HG03571 (cell line): ENCODE measurements around the gene AGO1.
A peak's percentile ranks its signal among the peaks of the same experiment; 100 is the strongest.
"Not testable (repeated sequence)": the region's sequence is repeated elsewhere in the genome, so short reads cannot be mapped to it uniquely, and the experiment has no call there.

Experiments used
- ATAC-seq: cut with Tn5 transposase; IDR thresholded peaks from one replicate; pipeline ENCODE4 v1.9.1; 2021; ENCODE audit not compliant: unreplicated experiment

Gene AGO1

GRCh38 chr1:35869245-35869950 lies 13.6 kb upstream of the AGO1 start:
- ATAC-seq: not testable (repeated sequence)

GRCh38 chr1:35870651-35871309 lies 12.2 kb upstream of the AGO1 start:
- no peak for ATAC-seq

GRCh38 chr1:35873243-35873750 lies 9.7 kb upstream of the AGO1 start:
- no peak for ATAC-seq

- ATAC-seq: not testable (repeated sequence)
Observed at GRCh38 chr1:35874115-35874514, 8.9 kb upstream of the AGO1 start.

DNA sequence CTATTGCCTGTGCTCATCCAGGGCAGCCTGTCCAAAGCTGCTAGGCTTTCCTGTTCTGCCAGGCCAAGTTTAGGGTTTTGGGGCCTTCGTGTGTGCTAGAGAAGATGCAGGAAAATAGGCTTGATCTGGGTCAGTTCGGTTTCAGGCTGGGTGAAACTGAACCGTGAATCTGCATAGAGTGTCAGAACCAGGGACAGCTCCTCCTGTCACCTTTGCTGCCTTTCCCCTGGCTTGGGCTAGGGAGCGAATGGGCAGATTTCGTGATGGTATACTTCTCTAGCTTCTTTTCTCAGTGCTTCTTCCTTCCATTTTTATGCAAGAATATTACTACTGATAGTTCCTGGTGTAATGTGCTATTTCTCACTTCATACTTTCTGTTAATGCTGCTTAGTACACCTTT lies 6.0 kb upstream of the AGO1 start:
- ATAC-seq: no peak

DNA sequence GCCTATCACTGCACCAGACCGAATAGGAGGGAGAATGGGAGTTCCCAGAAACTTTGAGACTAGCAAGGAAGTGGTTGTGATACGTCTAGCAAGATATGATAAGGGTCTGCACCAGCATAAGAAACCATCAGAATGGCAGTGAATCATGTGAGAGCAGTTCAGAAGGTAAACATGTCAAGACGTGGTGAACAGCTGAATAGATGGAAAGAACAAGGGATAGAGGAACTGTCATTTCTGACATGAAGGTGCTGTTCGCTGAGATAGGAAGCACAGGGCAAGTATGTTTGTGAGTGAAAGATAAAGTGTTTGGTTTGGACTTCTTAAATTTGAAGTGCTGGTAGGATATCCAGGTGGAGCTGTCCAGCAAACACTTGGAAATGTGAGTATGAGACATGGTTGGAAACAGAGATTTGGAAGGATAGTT lies 1.1 kb upstream of the AGO1 start:
- no peak for ATAC-seq

- no peak for ATAC-seq
Observed at GRCh38 chr1:35882586-35882944, 444 bp upstream of the AGO1 start.

- no peak for ATAC-seq
Observed at GRCh38 chr1:35883635-35884101, 659 bp downstream of the AGO1 start.

DNA sequence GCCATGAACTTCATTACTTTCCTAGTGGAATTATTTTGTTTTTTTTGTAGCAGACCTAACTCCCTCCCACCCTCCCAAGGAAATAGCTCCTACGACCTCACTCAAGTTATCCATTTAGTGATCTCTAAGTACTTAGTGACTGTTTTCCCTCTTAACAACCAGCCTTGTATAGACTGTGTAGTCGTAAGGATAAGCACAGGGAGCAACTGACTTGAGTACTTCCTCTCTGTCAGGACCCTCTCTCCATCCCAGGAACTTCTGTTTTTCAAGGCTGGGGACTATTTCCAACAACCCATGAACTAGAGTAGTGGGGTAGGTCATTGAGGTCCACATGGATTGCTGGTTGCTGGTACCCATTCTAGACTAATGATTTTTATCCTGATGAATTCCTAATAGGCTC lies 1.9 kb downstream of the AGO1 start:
- no peak for ATAC-seq

GRCh38 chr1:35885961-35886558 lies 3.1 kb downstream of the AGO1 start:
- no peak for ATAC-seq

GRCh38 chr1:35886577-35887431 lies 3.8 kb downstream of the AGO1 start:
- ATAC-seq: no peak

- ATAC-seq: no peak
Observed at GRCh38 chr1:35887508-35887907, 4.5 kb downstream of the AGO1 start.

- no peak for ATAC-seq
Observed at GRCh38 chr1:35888255-35888654, 5.2 kb downstream of the AGO1 start.

DNA sequence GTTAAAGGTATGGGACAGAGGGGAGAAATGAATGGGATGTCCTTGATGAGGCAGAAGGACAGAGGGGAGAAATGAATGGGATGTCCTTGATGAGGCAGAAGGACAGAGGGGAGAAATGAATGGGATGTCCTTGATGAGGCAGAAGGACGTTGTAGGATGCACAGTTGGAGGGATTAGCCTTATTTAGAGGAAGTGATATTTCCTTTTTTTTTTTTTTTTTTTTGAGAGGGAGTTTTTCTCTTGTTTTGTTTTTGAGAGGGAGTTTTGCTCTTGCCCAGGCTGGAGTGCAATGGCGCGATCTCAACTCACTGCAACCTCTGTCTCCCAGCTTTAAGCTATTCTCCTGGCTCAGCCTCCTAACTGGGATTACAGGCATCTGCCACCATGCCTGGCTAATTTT lies 6.0 kb downstream of the AGO1 start:
- not testable (repeated sequence) for ATAC-seq

DNA sequence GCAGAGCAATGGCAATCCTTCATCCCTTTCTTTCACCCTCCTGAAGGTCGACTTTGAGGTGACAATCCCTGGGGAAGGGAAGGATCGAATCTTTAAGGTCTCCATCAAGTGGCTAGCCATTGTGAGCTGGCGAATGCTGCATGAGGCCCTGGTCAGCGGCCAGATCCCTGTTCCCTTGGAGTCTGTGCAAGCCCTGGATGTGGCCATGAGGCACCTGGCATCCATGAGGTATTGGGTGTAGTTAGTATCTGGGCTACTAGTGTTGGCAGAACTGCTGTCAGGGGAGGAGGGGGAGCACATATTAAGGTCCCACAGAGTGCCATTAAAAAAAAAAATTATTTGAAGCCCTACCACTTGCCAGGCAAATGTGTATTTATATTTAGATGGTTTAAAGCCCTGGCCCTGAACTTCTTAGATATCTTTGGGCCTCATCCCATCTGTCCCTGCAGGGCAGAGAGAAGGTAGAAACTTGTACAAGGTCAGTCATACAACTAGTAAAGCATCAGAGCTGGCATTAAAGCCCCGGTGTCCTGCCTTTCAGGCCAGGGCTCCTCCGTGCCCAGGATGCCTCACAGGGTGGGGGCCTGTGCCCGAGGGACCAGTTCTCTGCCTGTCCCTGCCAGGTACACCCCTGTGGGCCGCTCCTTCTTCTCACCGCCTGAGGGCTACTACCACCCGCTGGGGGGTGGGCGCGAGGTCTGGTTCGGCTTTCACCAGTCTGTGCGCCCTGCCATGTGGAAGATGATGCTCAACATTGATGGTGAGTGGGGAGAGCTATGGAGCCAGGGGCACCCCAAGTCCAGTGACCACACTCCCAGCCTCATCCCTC lies 10.3 kb downstream of the AGO1 start:
- no peak for ATAC-seq

- peak; percentile 74 for ATAC-seq
Observed at GRCh38 chr1:35894183-35894582, 11.2 kb downstream of the AGO1 start.

- ATAC-seq: no peak
Observed at GRCh38 chr1:35894656-35895055, 11.6 kb downstream of the AGO1 start.

DNA sequence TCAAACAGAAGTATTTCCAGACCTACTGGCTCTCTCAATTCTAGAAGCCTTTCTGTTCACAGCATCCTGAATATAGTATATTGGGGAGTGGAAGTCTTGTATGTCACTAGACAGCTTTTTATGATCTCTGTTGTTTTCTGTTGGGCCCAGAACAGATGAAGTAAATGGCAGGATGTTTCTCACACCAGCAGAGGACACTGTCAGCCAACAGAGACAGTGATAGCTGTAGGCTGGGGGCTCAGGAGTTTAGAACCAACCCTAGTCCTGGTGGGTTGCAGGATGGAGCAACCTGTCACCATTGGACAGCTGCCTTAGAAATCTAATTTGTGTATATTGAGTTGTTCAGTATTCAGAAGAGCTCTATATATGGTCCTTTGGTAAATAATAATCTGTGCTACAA lies 16.9 kb downstream of the AGO1 start:
- ATAC-seq: no peak

- no peak for ATAC-seq
Observed at GRCh38 chr1:35901235-35901634, 18.2 kb downstream of the AGO1 start.

DNA sequence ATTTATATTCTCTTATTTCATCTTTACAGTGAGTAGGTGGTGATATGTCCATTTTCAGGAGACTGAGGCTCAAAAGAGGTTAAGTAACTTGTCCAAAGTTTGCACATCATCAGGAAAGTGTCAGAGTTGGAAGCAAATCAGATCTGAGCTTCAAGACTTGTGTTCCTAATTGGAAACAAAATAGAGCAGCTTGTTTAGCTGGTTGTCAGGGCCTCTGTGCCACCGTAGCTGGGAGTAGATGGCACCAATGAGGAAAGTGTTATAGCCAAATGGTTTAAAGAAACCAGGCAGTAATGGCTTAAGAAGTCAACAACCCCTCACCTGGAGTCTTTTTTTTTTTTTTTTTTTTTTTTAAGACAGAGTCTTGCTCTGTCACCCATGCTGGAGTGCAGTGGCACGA lies 19.7 kb downstream of the AGO1 start:
- ATAC-seq: no peak
